Esophagus muscularis mucosa (tissue), 4 donors: ENCODE results near the gene UBL7. TPM values are rescaled to one million over a fixed set of nuclear protein-coding genes. Genes with fewer than 3 reads are reported as not detected.

Source experiments
- DNase-seq: peaks from one replicate; pipeline ENCODE4 v3.0.0-alpha.2; 2017; ENCODE audit errors: extremely low spot score
- H3K27ac ChIP-seq, 4 donors: fragments of 200-600 bp; sonication (generic); replicated peaks in 1 of 4; 1 replicate in 3 of 4; 2 replicates in 1 of 4; pipeline ENCODE4 v1.5.1; 2016 to 2019; ENCODE audit warnings: mild to moderate bottlenecking in 1 of 4
- H3K27me3 ChIP-seq, 4 donors: fragments of 200-600 bp; sonication (generic); one replicate each; pipeline versions ENCODE4 v1.5.1 to v1.6.0; 2016 to 2019
- H3K36me3 ChIP-seq, 4 donors: fragments of 200-600 bp; sonication (generic); one replicate each; pipeline ENCODE4 v1.5.1; 2016 to 2019
- H3K4me1 ChIP-seq, 4 donors: fragments of 200-600 bp; sonication (generic); one replicate each; pipeline ENCODE4 v1.5.1; 2016 to 2019
- H3K4me3 ChIP-seq, 4 donors: fragments of 200-600 bp; sonication (generic); 1 replicate in 2 of 4; 2 replicates in 2 of 4; pipeline ENCODE4 v1.5.1; 2016 to 2019; ENCODE audit warnings: mild to moderate bottlenecking in 4 of 4, moderate library complexity in 1 of 4
- H3K9me3 ChIP-seq, 4 donors: fragments of 200-600 bp; sonication (generic); 1 replicate in 3 of 4; 2 replicates in 1 of 4; pipeline ENCODE4 v1.5.1; 2016 to 2019
- CTCF ChIP-seq, 3 experiments: fragments of 200-600 bp in 2 of 3; fragments of 450-650 bp in 1 of 3; sonication (generic) in 2 of 3; IDR thresholded peaks; one replicate each; pipeline ENCODE4 v1.5.1; 2017 to 2019; ENCODE audit warnings: antibody characterized with exemption in 3 of 3, mild to moderate bottlenecking in 2 of 3, moderate library complexity in 1 of 3
- EP300 ChIP-seq: sonication (generic); formaldehyde crosslinking; IDR thresholded peaks from one replicate; pipeline ENCODE4 v1.6.1; 2017; ENCODE audit warnings: antibody characterized with exemption
- POLR2A ChIP-seq: fragments of 450-650 bp; IDR thresholded peaks from one replicate; pipeline ENCODE4 v1.6.1; 2017; ENCODE audit warnings: antibody characterized with exemption, moderate library complexity, mild to moderate bottlenecking, low read depth
- POLR2AphosphoS5 ChIP-seq, 2 donors: sonication (generic); formaldehyde crosslinking; IDR thresholded peaks; one replicate each; pipeline ENCODE4 v1.6.1; 2017; ENCODE audit warnings: antibody characterized with exemption in 2 of 2
- WGBS: methylation state at CpG from one replicate; pipeline ENCODE4 v1.1.5; 2018; 5-methylcytosine and 5-hydroxymethylcytosine counted together
- intact Hi-C: fragments of 100-400 bp; cut with DNase I; formaldehyde crosslinking; loops from one replicate; pipeline ENCODE4 v1.15.1; 2023
- total RNA-seq, 4 donors: library from RNA; depleted of rRNA; stranded (reverse); fragments of >200 nt; gene quantifications; one replicate each; pipeline versions ENCODE4 v1.1.0 to v1.2.1, GENCODE V29; 2016

Gene UBL7
- total RNA-seq, 4 donors from 2014 or later: 52.7 to 69.7 (median 60.5) TPM

DNA sequence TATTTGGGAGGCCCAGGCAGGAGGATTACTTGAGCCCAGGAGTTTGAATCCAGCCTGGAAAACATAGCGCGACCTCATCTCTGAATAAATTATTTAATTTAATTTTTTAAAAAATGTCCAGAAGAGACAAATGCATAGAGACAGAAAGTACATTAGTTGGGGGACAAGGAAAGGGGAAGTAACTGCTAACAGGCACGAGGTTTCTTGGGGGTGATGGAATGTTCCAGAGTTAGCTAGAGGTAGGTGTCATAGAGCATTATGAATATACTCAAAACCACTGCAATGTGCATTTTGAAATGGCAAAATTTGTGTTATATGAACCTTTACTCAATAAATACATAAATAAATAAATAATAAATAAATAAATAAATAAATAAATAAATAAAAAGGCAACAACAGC, 61.9 kb downstream of the UBL7 start:
- H3K27me3 ChIP-seq: peaks cover 0 to 34% (median 0%) of the 10 kb centered on the region in 4 donors
- H3K27ac ChIP-seq: no peak overlapping the region
- no peak for TF ChIP-seq POLR2A
- no peak for TF ChIP-seq POLR2AphosphoS5 (IDR thresholded peaks at IDR 0.05)
- no peak for TF ChIP-seq CTCF (IDR thresholded peaks at IDR 0.05)
- TF ChIP-seq EP300: no peak
- no peak for DNase-seq
- no peaks in the 10 kb centered on the region for H3K36me3 ChIP-seq
- intact Hi-C loops: no loop called here
- H3K4me3 ChIP-seq: no peak overlapping the region
- no peaks in the 10 kb centered on the region for H3K9me3 ChIP-seq
- WGBS: 98% methylated on average over 3 of the region's 3 CpGs
- H3K4me1 ChIP-seq: peaks cover 0 to 15% (median 2%) of the 10 kb centered on the region in 4 donors

- intact Hi-C loops: no loop called here
- TF ChIP-seq EP300: no peak
- no peak for TF ChIP-seq POLR2AphosphoS5 (IDR thresholded peaks at IDR 0.05)
- TF ChIP-seq POLR2A: no peak
- 93% methylated on average over 5 of the region's 5 CpGs for WGBS
- H3K27me3 ChIP-seq: peaks cover 0 to 33% (median 0%) of the 10 kb centered on the region in 4 donors
- H3K9me3 ChIP-seq: no peaks in the 10 kb centered on the region
- H3K27ac ChIP-seq: no peak overlapping the region
- no peak for DNase-seq
- H3K36me3 ChIP-seq: no peaks in the 10 kb centered on the region
- no peak overlapping the region for H3K4me3 ChIP-seq
- peaks cover 0 to 8% (median under 1%) of the 10 kb centered on the region in 4 donors for H3K4me1 ChIP-seq
These were observed 62.8 kb downstream of the UBL7 start for GRCh38 chr15:74398183-74398582.

- no peak for DNase-seq
- intact Hi-C loops: no loop called here
- Histone ChIP-seq H3K27me3 (peaks cover 0 to 26% (median 0%) of the 10 kb centered on the region in 4 donors), H3K4me1 (peaks cover 0 to 1% (median 0%) of the 10 kb centered on the region in 4 donors), H3K27ac (no peak overlapping the region), H3K36me3 (no peaks in the 10 kb centered on the region), H3K4me3 (no peak overlapping the region), H3K9me3 (no peaks in the 10 kb centered on the region)
- WGBS: 96% methylated on average over 6 of the region's 6 CpGs
- no peak for TF ChIP-seq POLR2A
- no peak for TF ChIP-seq POLR2AphosphoS5 (IDR thresholded peaks at IDR 0.05)
- no peak for TF ChIP-seq EP300
- no peak for TF ChIP-seq CTCF (IDR thresholded peaks at IDR 0.05)
These were observed 63.5 kb downstream of the UBL7 start for GRCh38 chr15:74397239-74398068.

DNA sequence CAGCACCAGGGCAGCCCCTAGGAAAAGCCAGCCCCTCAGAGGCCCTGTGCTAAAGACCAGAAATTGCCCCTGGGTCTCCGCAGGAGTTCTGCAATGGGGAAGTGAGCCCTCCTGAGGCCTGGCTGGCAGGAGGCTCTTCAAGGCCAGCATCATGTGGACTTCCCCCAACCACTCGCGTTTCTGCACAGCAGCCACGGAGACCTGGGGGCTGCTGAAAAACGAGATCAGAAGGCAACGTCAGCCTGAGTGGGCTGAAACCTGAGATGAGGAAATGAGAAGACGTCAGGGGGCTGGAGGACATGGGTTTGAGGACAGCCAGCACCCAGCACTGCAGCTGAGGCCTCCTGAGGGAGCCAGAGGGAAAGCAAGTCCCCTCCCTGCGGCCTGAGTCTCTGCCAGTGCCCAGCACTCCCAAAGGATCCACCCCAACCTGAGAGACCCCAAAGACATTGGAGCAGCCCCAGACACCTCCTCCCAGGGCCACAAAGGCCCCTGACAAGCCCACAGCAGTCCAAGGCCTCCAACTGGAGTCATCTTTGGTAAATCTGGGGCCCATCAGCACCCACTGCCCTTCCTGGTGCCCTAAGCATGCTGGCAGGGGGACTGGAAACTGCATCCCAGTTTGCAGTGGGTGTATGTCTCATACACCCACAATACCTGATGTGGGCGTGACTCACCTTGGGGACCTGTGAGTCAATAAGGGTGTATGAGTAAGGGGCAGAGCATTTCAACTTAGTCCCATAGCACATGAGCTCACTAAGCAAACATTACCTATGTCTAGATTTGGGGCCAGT, 64.3 kb downstream of the UBL7 start:
- H3K36me3 ChIP-seq: no peaks in the 10 kb centered on the region
- TF ChIP-seq POLR2A (no peak), CTCF (IDR thresholded peaks at IDR 0.05) (no peak), POLR2AphosphoS5 (IDR thresholded peaks at IDR 0.05) (no peak), EP300 (no peak)
- no peak overlapping the region for H3K27ac ChIP-seq
- H3K4me3 ChIP-seq: no peak overlapping the region
- no peaks in the 10 kb centered on the region for H3K4me1 ChIP-seq
- no peak for DNase-seq
- 74% methylated on average over 9 of the region's 9 CpGs for WGBS
- intact Hi-C loops: no loop called here
- H3K27me3 ChIP-seq: peaks cover 0 to 18% (median 0%) of the 10 kb centered on the region in 4 donors
- H3K9me3 ChIP-seq: no peaks in the 10 kb centered on the region

- Histone ChIP-seq H3K27me3 (peaks cover 0 to 15% (median 0%) of the 10 kb centered on the region in 4 donors), H3K27ac (no peak overlapping the region), H3K9me3 (no peaks in the 10 kb centered on the region), H3K36me3 (no peaks in the 10 kb centered on the region), H3K4me1 (no peaks in the 10 kb centered on the region), H3K4me3 (no peak overlapping the region)
- WGBS: 93% methylated on average over 9 of the region's 10 CpGs
- intact Hi-C loops: no loop called here
- no peak for DNase-seq
- TF ChIP-seq CTCF (IDR thresholded peaks at IDR 0.05) (no peak), EP300 (no peak), POLR2AphosphoS5 (IDR thresholded peaks at IDR 0.05) (no peak), POLR2A (no peak)
These were observed 64.9 kb downstream of the UBL7 start for GRCh38 chr15:74396146-74396438.
